DND-41 (cell line): Measurements from ENCODE around the gene IL18RAP.

ENCODE experiments used
- EZH2 ChIP-seq: IDR thresholded peaks from 3 replicates; pipeline ENCODE4 v1.6.1; 2012; ENCODE audit warnings: borderline replicate concordance, low read depth, mild to moderate bottlenecking, moderate library complexity, low read length, inconsistent platforms; ENCODE audit not compliant: severe bottlenecking
- TF ChIP-seq, protein P1 (sequence below): IDR thresholded peaks from 2 replicates; pipeline ENCODE4 v1.5.1; 2012; ENCODE audit warnings: borderline replicate concordance, low read length, moderate library complexity, mild to moderate bottlenecking; ENCODE audit not compliant: poor library complexity, severe bottlenecking; ENCODE audit errors: extremely low read depth

GRCh38 chr2:102473631-102474030 is 50.7 kb downstream of the IL18RAP start:
- TF ChIP-seq EZH2 = no peak
- TF ChIP-seq, protein P1, sequence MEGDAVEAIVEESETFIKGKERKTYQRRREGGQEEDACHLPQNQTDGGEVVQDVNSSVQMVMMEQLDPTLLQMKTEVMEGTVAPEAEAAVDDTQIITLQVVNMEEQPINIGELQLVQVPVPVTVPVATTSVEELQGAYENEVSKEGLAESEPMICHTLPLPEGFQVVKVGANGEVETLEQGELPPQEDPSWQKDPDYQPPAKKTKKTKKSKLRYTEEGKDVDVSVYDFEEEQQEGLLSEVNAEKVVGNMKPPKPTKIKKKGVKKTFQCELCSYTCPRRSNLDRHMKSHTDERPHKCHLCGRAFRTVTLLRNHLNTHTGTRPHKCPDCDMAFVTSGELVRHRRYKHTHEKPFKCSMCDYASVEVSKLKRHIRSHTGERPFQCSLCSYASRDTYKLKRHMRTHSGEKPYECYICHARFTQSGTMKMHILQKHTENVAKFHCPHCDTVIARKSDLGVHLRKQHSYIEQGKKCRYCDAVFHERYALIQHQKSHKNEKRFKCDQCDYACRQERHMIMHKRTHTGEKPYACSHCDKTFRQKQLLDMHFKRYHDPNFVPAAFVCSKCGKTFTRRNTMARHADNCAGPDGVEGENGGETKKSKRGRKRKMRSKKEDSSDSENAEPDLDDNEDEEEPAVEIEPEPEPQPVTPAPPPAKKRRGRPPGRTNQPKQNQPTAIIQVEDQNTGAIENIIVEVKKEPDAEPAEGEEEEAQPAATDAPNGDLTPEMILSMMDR = no peak
